ENCODE results near the gene PVALEF. TPM values are rescaled to one million over a fixed set of nuclear protein-coding genes. Genes with fewer than 3 reads are reported as not detected.

Gene PVALEF
- total RNA-seq, 1 donor from 2014 or later = not detected

DNA sequence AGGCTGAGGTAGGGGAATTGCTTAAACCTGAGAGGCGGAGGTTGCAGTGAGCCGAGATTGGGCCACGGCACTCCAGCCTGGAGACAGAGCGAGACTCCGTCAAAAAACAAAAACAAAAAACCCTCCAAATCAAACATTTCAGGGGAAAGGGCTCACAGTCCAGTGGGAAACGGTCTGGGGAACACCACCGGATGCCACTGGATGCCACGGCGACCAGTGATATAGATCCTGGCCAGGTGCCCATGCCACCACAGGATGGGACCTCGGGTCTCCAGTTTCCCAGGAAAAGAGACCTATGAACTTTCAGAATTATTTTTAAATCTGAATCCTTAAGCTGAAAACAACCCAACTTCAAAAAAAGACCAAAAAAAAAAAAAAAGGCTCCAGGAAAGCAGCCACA lies 45.2 kb downstream of the PVALEF start:
- ATAC-seq (ENCODE audit: low read depth) = no peak
- Mint-ChIP-seq H3K36me3 (ENCODE audit: low read depth) (peaks cover 7% of the 10 kb centered on the region), H3K27ac (no peak overlapping the region), H3K9me3 (no peaks in the 10 kb centered on the region), H3K4me3 (no peak overlapping the region), H3K4me1 (peaks cover 7% of the 10 kb centered on the region), H3K27me3 (no peaks in the 10 kb centered on the region)
- TF ChIP-seq, protein P1, sequence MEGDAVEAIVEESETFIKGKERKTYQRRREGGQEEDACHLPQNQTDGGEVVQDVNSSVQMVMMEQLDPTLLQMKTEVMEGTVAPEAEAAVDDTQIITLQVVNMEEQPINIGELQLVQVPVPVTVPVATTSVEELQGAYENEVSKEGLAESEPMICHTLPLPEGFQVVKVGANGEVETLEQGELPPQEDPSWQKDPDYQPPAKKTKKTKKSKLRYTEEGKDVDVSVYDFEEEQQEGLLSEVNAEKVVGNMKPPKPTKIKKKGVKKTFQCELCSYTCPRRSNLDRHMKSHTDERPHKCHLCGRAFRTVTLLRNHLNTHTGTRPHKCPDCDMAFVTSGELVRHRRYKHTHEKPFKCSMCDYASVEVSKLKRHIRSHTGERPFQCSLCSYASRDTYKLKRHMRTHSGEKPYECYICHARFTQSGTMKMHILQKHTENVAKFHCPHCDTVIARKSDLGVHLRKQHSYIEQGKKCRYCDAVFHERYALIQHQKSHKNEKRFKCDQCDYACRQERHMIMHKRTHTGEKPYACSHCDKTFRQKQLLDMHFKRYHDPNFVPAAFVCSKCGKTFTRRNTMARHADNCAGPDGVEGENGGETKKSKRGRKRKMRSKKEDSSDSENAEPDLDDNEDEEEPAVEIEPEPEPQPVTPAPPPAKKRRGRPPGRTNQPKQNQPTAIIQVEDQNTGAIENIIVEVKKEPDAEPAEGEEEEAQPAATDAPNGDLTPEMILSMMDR (IDR thresholded peaks at IDR 0.05) = no peak
- intact Hi-C loops (cut with micrococcal nuclease) = no loop called here
- ChIA-PET POLR2A (interaction anchor here (1.2 kb wide), 1 partner anchor 12 kb away, joined by 4 read pairs; the partner anchor contains the start of gene CEP131), CTCF (no interaction called here)
- DNase-seq = no peak

DNA sequence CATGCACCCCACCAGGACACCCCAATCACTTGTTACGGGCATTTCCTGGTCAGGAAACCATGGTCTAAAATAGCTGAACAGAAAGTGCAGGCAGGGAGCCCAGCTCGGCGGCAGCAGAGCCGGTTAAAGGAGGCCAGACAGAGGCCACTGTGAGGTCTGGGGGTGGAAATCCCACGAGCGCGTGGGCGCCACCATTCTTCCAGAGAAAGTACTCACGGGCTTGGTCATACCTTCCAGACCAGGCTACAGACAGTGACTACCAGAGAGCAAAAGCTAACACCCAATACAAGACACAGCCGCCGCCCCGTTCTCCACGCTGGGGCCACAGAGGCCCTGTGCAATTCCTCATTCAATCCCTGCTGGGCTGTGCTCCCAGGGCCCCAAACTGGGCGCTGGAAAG lies 45.6 kb downstream of the PVALEF start:
- Mint-ChIP-seq H3K4me1 (peaks cover 7% of the 10 kb centered on the region), H3K4me3 (no peak overlapping the region), H3K36me3 (ENCODE audit: low read depth) (peaks cover 10% of the 10 kb centered on the region), H3K27me3 (no peaks in the 10 kb centered on the region), H3K27ac (no peak overlapping the region), H3K9me3 (no peaks in the 10 kb centered on the region)
- TF ChIP-seq, protein P1 (IDR thresholded peaks at IDR 0.05) = no peak
- ATAC-seq (ENCODE audit: low read depth) = no peak
- ChIA-PET POLR2A (interaction anchor here (1.2 kb wide), 1 partner anchor 12 kb away, joined by 4 read pairs; the partner anchor contains the start of gene CEP131), CTCF (no interaction called here)
- intact Hi-C loops (cut with micrococcal nuclease) = no loop called here
- no peak for DNase-seq

DNA sequence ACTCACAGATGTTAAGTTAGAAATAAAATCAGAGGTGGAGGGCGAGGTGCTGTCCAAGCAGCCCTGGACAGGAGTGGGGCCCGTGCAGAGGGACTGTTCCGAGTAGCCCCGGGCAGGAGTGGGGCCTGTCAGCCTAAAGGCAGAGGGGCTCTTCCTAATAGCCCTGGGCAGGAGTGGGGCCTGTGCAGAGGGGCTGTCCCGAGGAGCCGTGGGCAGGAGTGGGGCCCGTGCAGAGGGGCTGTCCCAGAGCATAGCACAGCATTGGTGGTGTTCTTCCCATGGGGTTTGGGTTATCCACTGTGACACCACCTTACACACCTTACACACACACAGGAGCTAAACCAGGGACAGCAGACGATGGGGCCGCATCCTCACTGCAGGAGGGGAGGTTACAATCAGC lies 47.1 kb downstream of the PVALEF start:
- ChIA-PET CTCF (no interaction called here), POLR2A (no interaction called here)
- ATAC-seq (ENCODE audit: low read depth) = no peak
- Mint-ChIP-seq H3K4me3 (no peak overlapping the region), H3K27me3 (no peaks in the 10 kb centered on the region), H3K36me3 (ENCODE audit: low read depth) (peaks cover 16% of the 10 kb centered on the region), H3K4me1 (peaks cover 7% of the 10 kb centered on the region), H3K27ac (no peak overlapping the region), H3K9me3 (no peaks in the 10 kb centered on the region)
- TF ChIP-seq, protein P1 (IDR thresholded peaks at IDR 0.05) = no peak
- intact Hi-C loops (cut with micrococcal nuclease) = no loop called here
- DNase-seq = no peak

DNA sequence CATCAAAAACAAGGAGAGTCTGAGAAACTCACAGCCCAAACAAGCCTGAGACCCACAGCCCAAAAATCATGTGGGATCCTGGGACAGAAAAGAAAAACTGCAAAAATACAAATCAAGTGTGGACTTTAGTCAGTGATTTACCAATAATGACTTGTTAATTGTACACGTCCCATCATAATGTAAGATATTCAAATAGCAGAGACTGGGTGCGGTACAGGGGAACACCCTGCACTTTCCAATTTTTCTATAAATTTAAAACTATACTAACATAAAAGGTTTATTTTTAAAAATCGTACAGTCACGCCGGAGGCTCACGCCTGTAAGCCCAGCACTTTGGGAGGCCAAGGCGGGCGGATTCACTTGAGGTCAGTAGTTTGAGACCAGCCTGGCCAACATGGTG lies 48.7 kb downstream of the PVALEF start:
- no peak for ATAC-seq (ENCODE audit: low read depth)
- no peak overlapping the region for H3K4me3 Mint-ChIP-seq
- TF ChIP-seq, protein P1 (IDR thresholded peaks at IDR 0.05) = no peak
- peaks cover 4% of the 10 kb centered on the region for H3K4me1 Mint-ChIP-seq
- H3K27ac Mint-ChIP-seq = no peak overlapping the region
- peaks cover 17% of the 10 kb centered on the region for H3K36me3 Mint-ChIP-seq (ENCODE audit: low read depth)
- no peaks in the 10 kb centered on the region for H3K27me3 Mint-ChIP-seq
- ChIA-PET CTCF (no interaction called here), POLR2A (no interaction called here)
- intact Hi-C loops (cut with micrococcal nuclease) = no loop called here
- no peaks in the 10 kb centered on the region for H3K9me3 Mint-ChIP-seq
- DNase-seq = no peak

DNA sequence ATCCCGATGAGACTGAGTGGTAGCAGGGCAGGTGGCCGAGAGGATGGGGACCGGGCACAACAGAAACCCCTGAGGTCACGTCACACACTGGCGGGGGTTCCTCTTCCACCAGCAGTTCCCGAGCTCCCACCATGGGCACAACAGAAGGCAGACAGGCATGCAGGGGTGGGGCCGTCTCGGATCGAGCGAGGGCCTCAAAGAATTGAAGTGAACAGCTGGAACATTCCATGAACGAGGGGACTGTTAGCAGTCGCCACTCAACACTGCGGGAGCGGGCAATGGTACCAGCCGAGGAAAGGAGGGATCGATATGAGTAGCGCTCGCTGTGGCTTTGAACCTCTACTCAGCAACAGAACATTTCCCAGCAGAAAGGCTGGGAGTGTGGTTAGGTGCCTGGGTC lies 52.2 kb downstream of the PVALEF start:
- ChIA-PET POLR2A (no interaction called here), CTCF (no interaction called here)
- TF ChIP-seq, protein P1 (IDR thresholded peaks at IDR 0.05) = no peak
- DNase-seq = no peak
- intact Hi-C loops (cut with micrococcal nuclease) = no loop called here
- peaks cover 12% of the 10 kb centered on the region for H3K4me1 Mint-ChIP-seq
- H3K27me3 Mint-ChIP-seq = no peaks in the 10 kb centered on the region
- H3K4me3 Mint-ChIP-seq = no peak overlapping the region
- H3K9me3 Mint-ChIP-seq = no peaks in the 10 kb centered on the region
- H3K36me3 Mint-ChIP-seq (ENCODE audit: low read depth) = peaks cover 26% of the 10 kb centered on the region
- ATAC-seq (ENCODE audit: low read depth) = no peak
- no peak overlapping the region for H3K27ac Mint-ChIP-seq

Data from activated B cell treated with CpG ODN at 0.5 μM for 24 hours (primary cell).